CD14-positive monocyte (primary cell): ENCODE measurements around the gene HSPA12A. TPM values are rescaled to one million over a fixed set of nuclear protein-coding genes. Genes with fewer than 3 reads are reported as not detected.

ENCODE experiments used
- DNase-seq, 3 donors: peaks; one replicate each; pipeline ENCODE4 v3.0.0-alpha.2; 2011 to 2022
- H2AFZ ChIP-seq: 2 replicates; pipeline ENCODE4 v1.6.0; 2012; ENCODE audit warnings: mild to moderate bottlenecking, low read depth, low read length, inconsistent platforms; ENCODE audit not compliant: insufficient read depth, poor library complexity, severe bottlenecking
- H3K27ac ChIP-seq, 2 donors: 1 replicate in 1 of 2; 2 replicates in 1 of 2; pipeline ENCODE4 v1.5.1; 2012 to 2013; ENCODE audit warnings: low read length in 2 of 2, control low read depth in 1 of 2, inconsistent platforms in 1 of 2, low read depth in 1 of 2, mild to moderate bottlenecking in 1 of 2
- H3K27me3 ChIP-seq, 2 donors: one replicate each; pipeline versions ENCODE4 v1.6.0 to v1.6.1; 2011 to 2013; ENCODE audit warnings: low read length in 2 of 2; ENCODE audit not compliant: control insufficient read depth in 2 of 2, insufficient read depth in 2 of 2
- H3K36me3 ChIP-seq, 2 donors: replicated peaks in 1 of 2; 1 replicate in 1 of 2; 2 replicates in 1 of 2; pipeline versions ENCODE4 v1.5.1 to v1.6.1; 2012 to 2013; ENCODE audit warnings: low read length in 2 of 2, control low read depth in 1 of 2, inconsistent platforms in 1 of 2, mild to moderate bottlenecking in 1 of 2; ENCODE audit not compliant: insufficient read depth in 2 of 2, control insufficient read depth in 1 of 2
- H3K4me1 ChIP-seq, 2 donors: 1 replicate in 1 of 2; 2 replicates in 1 of 2; pipeline versions ENCODE4 v1.5.1 to v1.6.1; 2012 to 2013; ENCODE audit warnings: low read length in 2 of 2, control low read depth in 1 of 2, inconsistent platforms in 1 of 2, mild to moderate bottlenecking in 1 of 2, moderate library complexity in 1 of 2; ENCODE audit not compliant: insufficient read depth in 2 of 2, control insufficient read depth in 1 of 2
- H3K4me2 ChIP-seq: replicated peaks from 2 replicates; pipeline ENCODE3; 2012; ENCODE audit warnings: low read length, moderate library complexity, mild to moderate bottlenecking; ENCODE audit not compliant: poor library complexity, severe bottlenecking; ENCODE audit errors: extremely low read depth
- H3K4me3 ChIP-seq, 3 experiments: fragments of 200-600 bp in 1 of 3; sonication (generic) in 1 of 3; replicated peaks in 1 of 3; 1 replicate in 2 of 3; 2 replicates in 1 of 3; pipeline ENCODE4 v1.5.1; 2011 to 2013; ENCODE audit warnings: low read length in 3 of 3, mild to moderate bottlenecking in 3 of 3, control low read depth in 2 of 3, low read depth in 2 of 3, inconsistent platforms in 1 of 3, moderate library complexity in 1 of 3
- H3K79me2 ChIP-seq: 2 replicates; pipeline ENCODE4 v1.6.0; 2012; ENCODE audit warnings: mild to moderate bottlenecking, control low read depth, inconsistent platforms, low read length, moderate library complexity; ENCODE audit not compliant: insufficient read depth
- H3K9ac ChIP-seq: 2 replicates; pipeline ENCODE4 v1.6.0; 2017; ENCODE audit warnings: low read length, mild to moderate bottlenecking; ENCODE audit not compliant: insufficient read depth, poor library complexity, severe bottlenecking
- H3K9me3 ChIP-seq, 2 donors: replicated peaks in 1 of 2; 1 replicate in 1 of 2; 2 replicates in 1 of 2; pipeline versions ENCODE4 v1.5.1 to v1.6.1; 2012 to 2013; ENCODE audit warnings: low read length in 2 of 2, control low read depth in 1 of 2; ENCODE audit not compliant: control insufficient read depth in 1 of 2, insufficient read depth in 1 of 2
- H4K20me1 ChIP-seq: 2 replicates; pipeline ENCODE4 v1.6.0; 2012; ENCODE audit warnings: mild to moderate bottlenecking, low read length, control low read depth, moderate library complexity; ENCODE audit not compliant: insufficient read depth
- H3K27ac Mint-ChIP-seq, 7 donors: one replicate each; pipeline ENCODE4 v1.8.0; 2020; ENCODE audit warnings: mild to moderate bottlenecking in 7 of 7, mixed read lengths in 7 of 7, moderate library complexity in 6 of 7, inconsistent platforms in 2 of 7
- H3K27me3 Mint-ChIP-seq, 3 donors: one replicate each; pipeline ENCODE4 v1.8.0; 2021 to 2022; ENCODE audit warnings: low read depth in 3 of 3, mild to moderate bottlenecking in 3 of 3, mixed read lengths in 3 of 3, moderate library complexity in 3 of 3, inconsistent platforms in 1 of 3
- H3K36me3 Mint-ChIP-seq, 2 donors: one replicate each; pipeline ENCODE4 v1.8.0; 2020; ENCODE audit warnings: mixed read lengths in 2 of 2, inconsistent platforms in 1 of 2, mild to moderate bottlenecking in 1 of 2
- H3K4me1 Mint-ChIP-seq: one replicate; pipeline ENCODE4 v1.8.0; 2020; ENCODE audit warnings: mild to moderate bottlenecking, mixed read lengths
- H3K4me3 Mint-ChIP-seq, 2 donors: one replicate each; pipeline ENCODE4 v1.8.0; 2020; ENCODE audit warnings: mild to moderate bottlenecking in 2 of 2, mixed read lengths in 2 of 2, moderate library complexity in 1 of 2
- H3K9me3 Mint-ChIP-seq, 7 donors: one replicate each; pipeline ENCODE4 v1.8.0; 2020 to 2022; ENCODE audit warnings: mixed read lengths in 7 of 7, mild to moderate bottlenecking in 6 of 7, moderate library complexity in 6 of 7, inconsistent platforms in 2 of 7
- WGBS: methylation state at CpG from one replicate; pipeline ENCODE4 v1.1.5; 2013; ENCODE audit warnings: missing lambda C conversion rate; ENCODE audit not compliant: insufficient coverage; 5-methylcytosine and 5-hydroxymethylcytosine counted together
- intact Hi-C, 2 donors: fragments of 100-400 bp; cut with micrococcal nuclease; formaldehyde crosslinking; loops; one replicate each; pipeline versions ENCODE4 v1.15.0 to v1.15.1; 2023
- polyA plus RNA-seq, 3 donors: library from polyadenylated mRNA; depleted of rRNA in 1 of 3; unstranded in 2 of 3; stranded (reverse) in 1 of 3; fragments of 300-500 nt in 2 of 3; fragments of >200 nt in 1 of 3; fragmentation: Illumina TruSeq in 2 of 3; gene quantifications; 1 replicate in 2 of 3; 2 replicates in 1 of 3; pipeline ENCODE4 v1.2.3, GENCODE V29; 2012 to 2021
- TF ChIP-seq, protein P1 (sequence below): fragments of 200-600 bp; IDR thresholded peaks from one replicate; pipeline ENCODE4 v1.8.0; 2022; ENCODE audit warnings: antibody characterized with exemption, mild to moderate bottlenecking

The HSPA12A gene
- polyA plus RNA-seq, 3 donors = 0.01 TPM; not detected in 2

DNA sequence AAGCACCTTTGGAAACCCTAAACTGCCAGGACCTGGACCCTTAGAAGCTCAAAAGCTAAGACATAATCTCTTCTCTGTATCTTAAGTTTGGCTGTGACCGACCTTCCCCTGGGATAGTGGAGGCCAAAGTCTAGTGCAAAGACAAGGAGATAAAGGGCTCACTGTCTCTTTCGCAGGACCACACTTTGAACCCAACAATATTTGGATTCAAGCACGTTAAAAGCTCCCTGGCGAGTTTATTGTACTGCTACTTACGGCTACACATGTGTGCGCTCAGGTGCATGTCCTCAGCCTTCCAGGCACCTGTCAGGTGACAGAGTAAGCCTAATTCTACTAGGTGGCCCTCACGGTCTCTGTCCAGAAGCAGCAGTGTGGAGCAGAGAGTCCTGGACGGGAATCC, 65.7 kb downstream of the HSPA12A start:
- no peaks in the 10 kb centered on the region for H3K9me3 Mint-ChIP-seq
- no peaks in the 10 kb centered on the region for H3K4me1 Mint-ChIP-seq
- Histone ChIP-seq H2AFZ (no peak overlapping the region), H3K27me3 (no peaks in the 10 kb centered on the region), H3K9me3 (no peaks in the 10 kb centered on the region), H3K4me3 (no peak overlapping the region), H3K36me3 (no peaks in the 10 kb centered on the region), H3K79me2 (no peaks in the 10 kb centered on the region), H3K27ac (no peak overlapping the region), H3K9ac (no peak overlapping the region), H3K4me2 (no peak overlapping the region), H4K20me1 (no peaks in the 10 kb centered on the region), H3K4me1 (no peaks in the 10 kb centered on the region)
- TF ChIP-seq, protein P1, sequence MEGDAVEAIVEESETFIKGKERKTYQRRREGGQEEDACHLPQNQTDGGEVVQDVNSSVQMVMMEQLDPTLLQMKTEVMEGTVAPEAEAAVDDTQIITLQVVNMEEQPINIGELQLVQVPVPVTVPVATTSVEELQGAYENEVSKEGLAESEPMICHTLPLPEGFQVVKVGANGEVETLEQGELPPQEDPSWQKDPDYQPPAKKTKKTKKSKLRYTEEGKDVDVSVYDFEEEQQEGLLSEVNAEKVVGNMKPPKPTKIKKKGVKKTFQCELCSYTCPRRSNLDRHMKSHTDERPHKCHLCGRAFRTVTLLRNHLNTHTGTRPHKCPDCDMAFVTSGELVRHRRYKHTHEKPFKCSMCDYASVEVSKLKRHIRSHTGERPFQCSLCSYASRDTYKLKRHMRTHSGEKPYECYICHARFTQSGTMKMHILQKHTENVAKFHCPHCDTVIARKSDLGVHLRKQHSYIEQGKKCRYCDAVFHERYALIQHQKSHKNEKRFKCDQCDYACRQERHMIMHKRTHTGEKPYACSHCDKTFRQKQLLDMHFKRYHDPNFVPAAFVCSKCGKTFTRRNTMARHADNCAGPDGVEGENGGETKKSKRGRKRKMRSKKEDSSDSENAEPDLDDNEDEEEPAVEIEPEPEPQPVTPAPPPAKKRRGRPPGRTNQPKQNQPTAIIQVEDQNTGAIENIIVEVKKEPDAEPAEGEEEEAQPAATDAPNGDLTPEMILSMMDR = no peak
- no peak overlapping the region for H3K4me3 Mint-ChIP-seq
- DNase-seq = no peak
- intact Hi-C loops = no loop called here
- H3K27me3 Mint-ChIP-seq = peaks cover 6 to 11% (median 6%) of the 10 kb centered on the region in 3 donors
- no peaks in the 10 kb centered on the region for H3K36me3 Mint-ChIP-seq
- WGBS = 94% methylated on average over 6 of the region's 8 CpGs
- no peak overlapping the region for H3K27ac Mint-ChIP-seq

DNA sequence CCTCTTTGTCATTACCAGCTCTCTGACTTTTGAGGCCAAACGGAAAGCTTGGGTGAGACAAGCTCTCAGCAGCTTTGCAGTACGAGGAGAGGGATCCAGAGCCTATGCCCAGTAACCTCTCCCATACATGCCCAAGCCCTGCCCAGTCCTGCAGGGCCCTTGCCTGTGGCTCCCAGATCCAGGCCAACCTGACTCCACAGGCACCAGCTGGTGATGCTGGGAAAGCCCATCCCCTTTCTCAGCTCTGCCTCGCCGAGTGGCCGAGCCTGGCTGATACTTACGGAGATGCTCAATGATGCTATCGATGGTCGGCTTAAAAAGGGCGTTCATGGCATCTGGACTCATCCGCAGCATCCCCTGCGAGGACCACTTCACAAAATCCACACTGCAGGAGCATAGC, 66.2 kb downstream of the HSPA12A start:
- no peaks in the 10 kb centered on the region for H4K20me1 ChIP-seq
- whole genome bisulfite sequencing = 96% methylated on average over 11 of the region's 11 CpGs
- no peak overlapping the region for H2AFZ ChIP-seq
- Mint-ChIP-seq H3K27me3 (peaks cover 4 to 15% (median 6%) of the 10 kb centered on the region in 3 donors), H3K36me3 (no peaks in the 10 kb centered on the region), H3K4me3 (no peak overlapping the region), H3K9me3 (no peaks in the 10 kb centered on the region), H3K4me1 (no peaks in the 10 kb centered on the region), H3K27ac (no peak overlapping the region)
- H3K4me2 ChIP-seq = no peak overlapping the region
- H3K36me3 ChIP-seq = no peaks in the 10 kb centered on the region
- TF ChIP-seq, protein P1 = no peak
- intact Hi-C loops = no loop called here
- DNase-seq = no peak
- no peaks in the 10 kb centered on the region for H3K4me1 ChIP-seq
- no peaks in the 10 kb centered on the region for H3K27me3 ChIP-seq
- no peak overlapping the region for H3K27ac ChIP-seq
- H3K4me3 ChIP-seq = no peak overlapping the region
- H3K79me2 ChIP-seq = no peaks in the 10 kb centered on the region
- no peak overlapping the region for H3K9ac ChIP-seq
- H3K9me3 ChIP-seq = no peaks in the 10 kb centered on the region
